Pancreas (tissue), 10 donors: Measurements from ENCODE around the gene TOX2. TPM values are rescaled to one million over a fixed set of nuclear protein-coding genes. Genes with fewer than 3 reads are reported as not detected.

Experiments used
- ATAC-seq, 4 donors: fragments of 200-7000 bp; cut with Tn5 transposase; one replicate each; pipeline versions ENCODE4 v1.8.0 to v1.9.1; 2020; ENCODE audit warnings: mild to moderate bottlenecking in 4 of 4, moderate library complexity in 4 of 4
- DNase-seq, 6 donors: peaks; one replicate each; pipeline ENCODE4 v3.0.0-alpha.2; 2020
- FAIRE-seq: peaks from 2 replicates; lab custom pipeline; 2012; peaks lifted over from hg19 to GRCh38; lab: Jason Lieb, UNC
- H3K27ac ChIP-seq, 4 donors: fragments of 200-600 bp; sonication (generic); 1 replicate in 3 of 4; 2 replicates in 1 of 4; pipeline versions ENCODE4 v1.5.0 to v1.8.0; 2020
- H3K27me3 ChIP-seq, 4 donors: fragments of 200-600 bp; one replicate each; pipeline ENCODE4 v1.8.0; 2021
- H3K36me3 ChIP-seq, 3 donors: fragments of 200-600 bp; sonication (generic) in 1 of 3; one replicate each; pipeline versions ENCODE4 v1.5.0 to v1.8.0; 2020 to 2021
- H3K4me1 ChIP-seq, 3 donors: fragments of 200-600 bp; one replicate each; pipeline ENCODE4 v1.8.0; 2021
- H3K4me3 ChIP-seq, 4 donors: fragments of 200-600 bp; sonication (generic) in 2 of 4; one replicate each; pipeline versions ENCODE4 v1.5.0 to v1.8.0; 2020 to 2021
- H3K9me3 ChIP-seq, 4 donors: fragments of 200-600 bp; one replicate each; pipeline ENCODE4 v1.8.0; 2021
- CTCF ChIP-seq, 4 donors: fragments of 200-600 bp; sonication (generic) in 3 of 4; IDR thresholded peaks; one replicate each; pipeline versions ENCODE4 v1.5.0 to v1.8.0; 2021; ENCODE audit warnings: antibody characterized with exemption in 4 of 4
- WGBS, 2 donors: extraction: QIAGEN DNeasy Blood & Tissue Kit; methylation state at CpG; one replicate each; pipeline ENCODE4 v1.1.7; 2013; 5-methylcytosine and 5-hydroxymethylcytosine counted together
- intact Hi-C, 3 donors: fragments of 100-400 bp; cut with DNase I; formaldehyde crosslinking; loops; one replicate each; pipeline versions ENCODE4 v1.11.1 to v1.14.2; 2022
- polyA plus RNA-seq, 2 donors: library from polyadenylated mRNA; stranded (reverse); fragments of 200-250 nt; gene quantifications; one replicate each; pipeline ENCODE4 v1.2.3, GENCODE V29; 2013
- total RNA-seq, 6 donors: library from RNA; stranded (reverse); fragmentation: NEBNext Ultra II Directional in 4 of 6; extraction: Animal tissue kit (Norgen Biotek cat#: 25700) in 4 of 6; gene quantifications; one replicate each; pipeline versions ENCODE4 v1.2.1 to v1.2.4, GENCODE V29; 2021 to 2023
- donor health status: healthy with polysubstance abuse.
- donor health status: DM: no; HTN: no; CAD: no; lungs with moderate emphysema.
- donor health status: DM: no; HTN: no; CAD: no.
- donor health status: control.
- donor health status: control.
- donor health status: Bipolar disorder and iron deficiency.
- donor health status: DM: yes; HTN: yes; CAD: no.
- donor health status: DM: no; HTN: no; CAD: no.
- donor health status: DM: no; HTN: no; CAD: no.
- donor health status: DM: yes; HTN: yes; CAD: no.

The TOX2 gene
- total and polyA plus RNA-seq, 8 donors, result 0.24 to 2.3 (median 0.90) TPM

- ATAC-seq, result no peak
- Histone ChIP-seq H3K4me3 (no peak overlapping the region), H3K27me3 (peaks cover 0 to 1% (median 0%) of the 10 kb centered on the region in 4 donors), H3K36me3 (no peaks in the 10 kb centered on the region), H3K4me1 (no peaks in the 10 kb centered on the region), H3K27ac (no peak overlapping the region), H3K9me3 (no peaks in the 10 kb centered on the region)
- TF ChIP-seq CTCF (IDR thresholded peaks at IDR 0.05), result no peak
- FAIRE-seq, result no peak
- WGBS, 2 donors, result 11 to 22% methylated on average over 2 of the region's 2 CpGs
- DNase-seq, result no peak
- intact Hi-C loops, result no loop called here
Observed at GRCh38 chr20:43893930-43894329, 20.7 kb upstream of the TOX2 start.

GRCh38 chr20:43894491-43894890 lies 20.2 kb upstream of the TOX2 start:
- WGBS, 2 donors, result 19 to 35% methylated on average over 4 of the region's 4 CpGs
- Histone ChIP-seq H3K4me1 (no peaks in the 10 kb centered on the region), H3K27ac (no peak overlapping the region), H3K27me3 (peaks cover 0 to 3% (median 0%) of the 10 kb centered on the region in 4 donors), H3K36me3 (no peaks in the 10 kb centered on the region), H3K4me3 (no peak overlapping the region), H3K9me3 (no peaks in the 10 kb centered on the region)
- ATAC-seq (no peak), DNase-seq (no peak), FAIRE-seq (no peak)
- no peak for TF ChIP-seq CTCF (IDR thresholded peaks at IDR 0.05)
- intact Hi-C loops, result no loop called here

GRCh38 chr20:43895235-43895634 lies 19.4 kb upstream of the TOX2 start:
- WGBS, 2 donors, result 63 to 78% methylated on average over 4 of the region's 4 CpGs
- Histone ChIP-seq H3K36me3 (no peaks in the 10 kb centered on the region), H3K4me1 (no peaks in the 10 kb centered on the region), H3K27ac (no peak overlapping the region), H3K9me3 (no peaks in the 10 kb centered on the region), H3K4me3 (no peak overlapping the region), H3K27me3 (peaks cover 0 to 3% (median 0%) of the 10 kb centered on the region in 4 donors)
- FAIRE-seq (no peak), DNase-seq (no peak), ATAC-seq (no peak)
- TF ChIP-seq CTCF (IDR thresholded peaks at IDR 0.05), result no peak
- intact Hi-C loops, result no loop called here

GRCh38 chr20:43899274-43900120 lies 15.2 kb upstream of the TOX2 start:
- FAIRE-seq (no peak), DNase-seq (no peak), ATAC-seq (no peak)
- no peaks in the 10 kb centered on the region for H3K9me3 ChIP-seq
- no peaks in the 10 kb centered on the region for H3K36me3 ChIP-seq
- intact Hi-C loops, result no loop called here
- no peak for TF ChIP-seq CTCF (IDR thresholded peaks at IDR 0.05)
- H3K4me1 ChIP-seq, result no peaks in the 10 kb centered on the region
- WGBS, 2 donors, result 62 to 72% methylated on average over 10 of the region's 10 CpGs
- H3K4me3 ChIP-seq, result no peak overlapping the region
- no peak overlapping the region for H3K27ac ChIP-seq
- H3K27me3 ChIP-seq, result peaks cover 0 to 3% (median 0%) of the 10 kb centered on the region in 4 donors

GRCh38 chr20:43900121-43900466 lies 14.6 kb upstream of the TOX2 start:
- no peak overlapping the region for H3K27ac ChIP-seq
- no peak for TF ChIP-seq CTCF (IDR thresholded peaks at IDR 0.05)
- 11 to 13% methylated on average over 5 of the region's 5 CpGs for WGBS, 2 donors
- FAIRE-seq (no peak), DNase-seq (no peak), ATAC-seq (peak in 1 of 4 donors; percentile 25)
- intact Hi-C loops, result no loop called here
- H3K4me3 ChIP-seq, result no peak overlapping the region
- H3K27me3 ChIP-seq, result peaks cover 0 to 3% (median 0%) of the 10 kb centered on the region in 4 donors
- H3K9me3 ChIP-seq, result no peaks in the 10 kb centered on the region
- H3K36me3 ChIP-seq, result no peaks in the 10 kb centered on the region
- H3K4me1 ChIP-seq, result no peaks in the 10 kb centered on the region
